Mesenchymal stem cell (in vitro differentiated cells and primary cell): Measurements from ENCODE around the gene HNF4A.

Source experiments
- DNase-seq: peaks from one replicate; pipeline ENCODE4 v3.0.0-alpha.2; 2013
- H2AFZ ChIP-seq: one replicate; pipeline ENCODE4 v1.6.1; 2013; ENCODE audit warnings: low read depth, mild to moderate bottlenecking, control low read depth, inconsistent platforms, low read length, moderate library complexity
- H2AK5ac ChIP-seq: 2 replicates; pipeline ENCODE4 v1.6.1; 2013; ENCODE audit warnings: low read length, moderate library complexity, mild to moderate bottlenecking, inconsistent platforms; ENCODE audit not compliant: severe bottlenecking
- H2BK120ac ChIP-seq: one replicate; pipeline ENCODE4 v1.6.1; 2013; ENCODE audit warnings: low read depth, mild to moderate bottlenecking, inconsistent platforms, low read length, moderate library complexity
- H2BK12ac ChIP-seq, 2 experiments: one replicate each; pipeline ENCODE4 v1.6.1; 2013; ENCODE audit warnings: inconsistent platforms in 2 of 2, low read length in 2 of 2, mild to moderate bottlenecking in 2 of 2, moderate library complexity in 2 of 2, control low read depth in 1 of 2
- H2BK15ac ChIP-seq: one replicate; pipeline ENCODE4 v1.6.1; 2013; ENCODE audit warnings: mild to moderate bottlenecking, low read depth, inconsistent platforms; ENCODE audit not compliant: poor library complexity, severe bottlenecking
- H2BK5ac ChIP-seq: 2 replicates; pipeline ENCODE4 v1.6.1; 2013; ENCODE audit warnings: low read depth, mild to moderate bottlenecking, low read length, control low read depth, inconsistent platforms; ENCODE audit not compliant: poor library complexity, severe bottlenecking
- H3K14ac ChIP-seq, 2 experiments: one replicate each; pipeline ENCODE4 v1.6.1; 2013; ENCODE audit warnings: inconsistent platforms in 2 of 2, low read length in 2 of 2, control low read depth in 1 of 2, mild to moderate bottlenecking in 1 of 2, moderate library complexity in 1 of 2
- H3K18ac ChIP-seq, 2 experiments: one replicate each; pipeline ENCODE4 v1.6.1; 2013; ENCODE audit warnings: inconsistent platforms in 2 of 2, low read length in 2 of 2, control low read depth in 1 of 2, low read depth in 1 of 2, mild to moderate bottlenecking in 1 of 2
- H3K23ac ChIP-seq, 2 experiments: one replicate each; pipeline ENCODE4 v1.6.1; 2013; ENCODE audit warnings: inconsistent platforms in 2 of 2, low read length in 2 of 2, mild to moderate bottlenecking in 2 of 2, moderate library complexity in 2 of 2, control low read depth in 1 of 2
- H3K27ac ChIP-seq: 2 replicates; pipeline ENCODE4 v1.5.1; 2013; ENCODE audit warnings: mild to moderate bottlenecking, moderate library complexity, low read length, control low read depth, inconsistent platforms; ENCODE audit not compliant: poor library complexity, severe bottlenecking
- H3K27me3 ChIP-seq, 2 experiments: 2 replicates each; pipeline versions ENCODE4 v1.6.1 to v1.7.0; 2013; ENCODE audit warnings: low read length in 2 of 2, mild to moderate bottlenecking in 2 of 2, moderate library complexity in 2 of 2, control low read depth in 1 of 2, inconsistent platforms in 1 of 2; ENCODE audit not compliant: control insufficient read depth in 1 of 2, insufficient read depth in 1 of 2
- H3K36me3 ChIP-seq, 2 experiments: 2 replicates each; pipeline versions ENCODE4 v1.6.1 to v1.7.0; 2013; ENCODE audit warnings: low read length in 2 of 2, control low read depth in 1 of 2, inconsistent platforms in 1 of 2, low read depth in 1 of 2, mild to moderate bottlenecking in 1 of 2; ENCODE audit not compliant: insufficient read depth in 2 of 2, control insufficient read depth in 1 of 2
- H3K4ac ChIP-seq, 2 experiments: one replicate each; pipeline ENCODE4 v1.6.1; 2013; ENCODE audit warnings: inconsistent platforms in 2 of 2, low read length in 2 of 2, mild to moderate bottlenecking in 2 of 2, moderate library complexity in 2 of 2, control low read depth in 1 of 2, low read depth in 1 of 2
- H3K4me1 ChIP-seq: 2 replicates; pipeline ENCODE4 v1.6.1; 2013; ENCODE audit warnings: low read depth, low read length, control low read depth; ENCODE audit not compliant: control insufficient read depth, insufficient read depth
- H3K4me2 ChIP-seq: 2 replicates; pipeline ENCODE4 v1.6.1; 2013; ENCODE audit warnings: low read length, mild to moderate bottlenecking, inconsistent platforms; ENCODE audit not compliant: poor library complexity, severe bottlenecking
- H3K4me3 ChIP-seq, 2 experiments: 2 replicates each; pipeline versions ENCODE4 v1.5.1 to v1.7.0; 2013; ENCODE audit warnings: low read length in 2 of 2, mild to moderate bottlenecking in 2 of 2, control low read depth in 1 of 2, low read depth in 1 of 2; ENCODE audit not compliant: insufficient read depth in 1 of 2
- H3K79me1 ChIP-seq: replicated peaks from 2 replicates; pipeline ENCODE4 v1.6.1; 2013; ENCODE audit warnings: mild to moderate bottlenecking, control low read depth, low read length, inconsistent platforms; ENCODE audit not compliant: poor library complexity, severe bottlenecking
- H3K9ac ChIP-seq: 2 replicates; pipeline ENCODE4 v1.7.0; 2013; ENCODE audit warnings: mild to moderate bottlenecking, low read length, moderate library complexity
- H3K9me3 ChIP-seq: 2 replicates; pipeline ENCODE4 v1.7.0; 2013; ENCODE audit warnings: mild to moderate bottlenecking, low read length; ENCODE audit not compliant: control insufficient read depth
- H4K8ac ChIP-seq: one replicate; pipeline ENCODE4 v1.6.1; 2013; ENCODE audit warnings: inconsistent platforms, mild to moderate bottlenecking, low read length, moderate library complexity
- H4K91ac ChIP-seq: one replicate; pipeline ENCODE4 v1.6.1; 2013; ENCODE audit warnings: mild to moderate bottlenecking, low read length, inconsistent platforms
- WGBS: methylation state at CpG from one replicate; pipeline ENCODE4 v1.1.7; 2013; ENCODE audit warnings: mixed read lengths; 5-methylcytosine and 5-hydroxymethylcytosine counted together

Gene HNF4A

GRCh38 chr20:44389871-44390270, 34.4 kb downstream of the HNF4A start:
- no peak overlapping the region for H3K4ac ChIP-seq
- no peak overlapping the region for H3K23ac ChIP-seq

DNA sequence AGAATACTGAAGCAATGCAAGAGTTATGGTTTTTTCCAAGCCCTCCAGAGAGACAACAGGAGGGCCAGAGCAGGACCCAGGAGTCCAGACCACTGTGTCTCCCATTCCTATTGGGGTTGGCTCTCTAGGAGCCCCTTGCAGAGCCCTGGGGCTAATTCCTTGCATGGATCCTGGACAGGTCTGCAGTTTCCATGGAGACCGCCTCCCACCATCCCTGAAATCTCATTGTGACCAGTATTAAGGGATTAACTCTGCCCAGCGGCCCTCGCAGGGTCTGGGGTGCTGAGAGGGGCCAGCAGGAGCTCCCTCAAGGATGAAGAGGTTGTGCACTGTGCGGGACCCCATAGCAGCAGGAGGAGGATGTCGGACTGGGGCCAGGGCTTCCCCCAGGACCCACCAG, 34.8 kb downstream of the HNF4A start:
- H3K79me1 ChIP-seq, result no peaks in the 10 kb centered on the region
- H3K14ac ChIP-seq, result no peak overlapping the region
- H2AFZ ChIP-seq, result no peak overlapping the region
- no peak overlapping the region for H3K4me2 ChIP-seq
- H3K18ac ChIP-seq, result no peak overlapping the region
- H3K4me1 ChIP-seq, result peaks cover 3% of the 10 kb centered on the region
- H4K8ac ChIP-seq, result no peak overlapping the region
- WGBS, result 84% methylated on average over 5 of the region's 5 CpGs
- no peak overlapping the region for H2BK12ac ChIP-seq
- no peak overlapping the region for H4K91ac ChIP-seq
- H3K9me3 ChIP-seq, result no peaks in the 10 kb centered on the region
- no peak overlapping the region for H3K4me3 ChIP-seq
- no peak overlapping the region for H2BK120ac ChIP-seq
- H3K36me3 ChIP-seq, result no peaks in the 10 kb centered on the region
- H3K4ac ChIP-seq, result no peak overlapping the region
- H2BK15ac ChIP-seq, result no peak overlapping the region
- H3K9ac ChIP-seq, result no peak overlapping the region
- no peak overlapping the region for H3K23ac ChIP-seq
- no peak overlapping the region for H2BK5ac ChIP-seq
- DNase-seq, result no peak
- H3K27me3 ChIP-seq, result peaks cover 33 to 65% of the 10 kb centered on the region in 2 experiments
- no peak overlapping the region for H2AK5ac ChIP-seq
- no peak overlapping the region for H3K27ac ChIP-seq

More at GRCh38 chr20:44389871-44390270, 34.4 kb downstream of the HNF4A start:
- Histone ChIP-seq H4K91ac (no peak overlapping the region), H3K4me2 (no peak overlapping the region), H2BK15ac (no peak overlapping the region), H2AFZ (no peak overlapping the region), H3K9ac (no peak overlapping the region), H3K9me3 (no peaks in the 10 kb centered on the region), H3K27ac (no peak overlapping the region), H3K18ac (no peak overlapping the region), H3K14ac (no peak overlapping the region), H2AK5ac (no peak overlapping the region), H3K4me3 (no peak overlapping the region), H2BK120ac (no peak overlapping the region), H3K36me3 (no peaks in the 10 kb centered on the region), H4K8ac (no peak overlapping the region), H2BK12ac (no peak overlapping the region), H3K79me1 (no peaks in the 10 kb centered on the region), H2BK5ac (no peak overlapping the region), H3K4me1 (peaks cover 3% of the 10 kb centered on the region), H3K27me3 (peaks cover 32 to 61% of the 10 kb centered on the region in 2 experiments)
- no peak for DNase-seq
- WGBS, result 54% methylated on average over 6 of the region's 6 CpGs

GRCh38 chr20:44392088-44392775, 36.7 kb downstream of the HNF4A start:
- Histone ChIP-seq H2BK15ac (no peak overlapping the region), H3K36me3 (no peaks in the 10 kb centered on the region), H2BK12ac (no peak overlapping the region), H3K27me3 (peaks cover 46 to 80% of the 10 kb centered on the region in 2 experiments), H2AK5ac (no peak overlapping the region), H3K27ac (no peak overlapping the region), H3K18ac (no peak overlapping the region), H4K8ac (no peak overlapping the region), H3K4me3 (no peak overlapping the region), H2AFZ (no peak overlapping the region), H3K79me1 (no peaks in the 10 kb centered on the region), H3K14ac (no peak overlapping the region), H4K91ac (no peak overlapping the region), H3K9me3 (no peaks in the 10 kb centered on the region), H3K9ac (no peak overlapping the region), H2BK5ac (no peak overlapping the region), H3K4me2 (no peak overlapping the region), H3K4ac (no peak overlapping the region), H3K23ac (no peak overlapping the region), H3K4me1 (peaks cover 3% of the 10 kb centered on the region), H2BK120ac (no peak overlapping the region)
- 95% methylated on average over 5 of the region's 8 CpGs for WGBS
- DNase-seq, result no peak

DNA sequence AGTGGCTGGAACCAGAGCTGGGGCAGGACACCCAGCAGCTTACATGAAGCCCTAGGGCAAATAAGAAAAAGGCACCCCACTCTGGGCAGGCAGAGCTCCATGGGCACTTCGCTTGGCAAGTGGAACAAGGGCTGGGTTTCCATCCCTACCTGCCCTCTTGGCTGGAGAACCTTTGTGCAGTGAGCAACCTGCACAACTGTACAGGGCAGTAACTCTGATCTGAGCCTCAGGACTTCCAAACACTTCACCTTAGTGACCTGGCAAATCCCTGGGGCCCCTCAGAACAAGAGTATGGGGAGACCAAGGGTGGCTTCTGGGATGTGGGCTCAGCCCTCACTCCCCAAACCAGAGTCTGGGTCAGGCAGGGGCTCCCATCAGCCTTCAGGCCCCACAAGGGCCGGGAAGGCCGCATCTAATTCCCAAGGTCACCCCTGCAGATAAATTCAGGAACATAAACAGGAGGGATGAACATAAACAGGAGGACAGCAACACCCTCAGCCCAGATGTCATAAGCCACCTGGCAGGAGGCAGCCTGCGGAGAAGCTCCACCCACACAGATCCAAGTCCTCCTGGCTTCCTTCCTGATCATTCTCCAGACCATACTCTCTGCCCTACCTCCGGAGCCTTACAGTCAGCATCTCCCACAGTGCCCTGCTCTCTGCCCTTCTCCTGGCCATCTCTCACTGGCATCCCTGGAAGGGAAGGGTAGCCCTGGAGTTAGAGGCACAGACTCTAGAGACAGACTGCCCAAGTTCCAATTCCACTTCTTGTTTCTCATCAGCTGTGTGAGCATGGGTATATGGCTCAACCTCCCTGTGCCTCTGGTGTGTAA, 37.5 kb downstream of the HNF4A start:
- Histone ChIP-seq H2BK15ac (no peak overlapping the region), H3K4me2 (no peak overlapping the region), H2AFZ (no peak overlapping the region), H2AK5ac (no peak overlapping the region), H3K9ac (no peak overlapping the region), H3K4me1 (peaks cover 3% of the 10 kb centered on the region), H4K8ac (no peak overlapping the region), H3K18ac (no peak overlapping the region), H2BK120ac (no peak overlapping the region), H3K9me3 (no peaks in the 10 kb centered on the region), H2BK12ac (no peak overlapping the region), H3K36me3 (no peaks in the 10 kb centered on the region), H4K91ac (no peak overlapping the region), H3K23ac (no peak overlapping the region), H3K27me3 (peaks cover 49 to 84% of the 10 kb centered on the region in 2 experiments), H2BK5ac (no peak overlapping the region), H3K79me1 (no peaks in the 10 kb centered on the region), H3K14ac (no peak overlapping the region), H3K27ac (no peak overlapping the region), H3K4ac (no peak overlapping the region), H3K4me3 (no peak overlapping the region)
- no peak for DNase-seq
- WGBS, result 78% methylated on average over 4 of the region's 5 CpGs
